GM12865 (cell line): ENCODE data around the gene RIGI.
A peak's percentile ranks its signal among the peaks of the same experiment; 100 is the strongest.

Experiments used
- DNase-seq: peaks from one replicate; pipeline ENCODE4 v3.0.0; 2010; ENCODE audit warnings: low read depth
- H3K4me3 ChIP-seq: 2 replicates; pipeline ENCODE4 v1.5.1; 2011; ENCODE audit warnings: mild to moderate bottlenecking, low read depth, low read length, control low read depth
- CTCF ChIP-seq: IDR thresholded peaks from 2 replicates; pipeline ENCODE4 v1.5.1; 2011; ENCODE audit warnings: low read length, control low read depth, low read depth, inconsistent platforms; ENCODE audit not compliant: insufficient read depth; ENCODE audit errors: missing control alignments

Gene RIGI

GRCh38 chr9:32526041-32526706, at the start of gene RIGI:
TSS of gene RIGI (minus strand) at chr9:32526196. CDS start at chr9:32526166, 30 bp downstream.
- TF ChIP-seq CTCF: peak; percentile 22
- H3K4me3 ChIP-seq: peak within 1 kb of the TSS; percentile 86
- peak; percentile 79 for DNase-seq

- no peak overlapping the region for H3K4me3 ChIP-seq
- DNase-seq: no peak
- no peak for TF ChIP-seq CTCF
Measured at GRCh38 chr9:32574858-32575257, 48.9 kb upstream of the RIGI start.

GRCh38 chr9:32573821-32574220, 47.8 kb upstream of the RIGI start:
- TF ChIP-seq CTCF: no peak
- no peak for DNase-seq
- no peak overlapping the region for H3K4me3 ChIP-seq

- DNase-seq: peak; percentile 97
- no peak for TF ChIP-seq CTCF
- H3K4me3 ChIP-seq: peak within 1 kb of the TSS; percentile 81
Measured at GRCh38 chr9:32572900-32573523, 47.0 kb upstream of the RIGI start, which contains the start of gene NDUFB6. TSS of gene NDUFB6 (minus strand) at chr9:32573159. CDS start at chr9:32573060, 99 bp downstream.

- DNase-seq: peak; percentile 88
- TF ChIP-seq CTCF: peak; percentile 86
- peak overlapping the region; percentile 81 for H3K4me3 ChIP-seq
Measured at GRCh38 chr9:32571969-32572899, 46.2 kb upstream of the RIGI start.

- no peak for TF ChIP-seq CTCF
- no peak for DNase-seq
- no peak overlapping the region for H3K4me3 ChIP-seq
Measured at GRCh38 chr9:32570262-32570661, 44.3 kb upstream of the RIGI start.
